Stimulated activated CD4-positive, alpha-beta T cell treated with anti-CD3 and anti-CD28 coated beads, TNF-alpha, amount 100 ng/mL, for 1 hour (primary cell): ENCODE data around the gene ABLIM2.

ENCODE experiments used
- DNase-seq, 3 donors: peaks; one replicate each; pipeline ENCODE4 v3.0.0-alpha.2; 2020; ENCODE audit warnings: low read depth in 3 of 3, low spot score in 1 of 3

The ABLIM2 gene

DNA sequence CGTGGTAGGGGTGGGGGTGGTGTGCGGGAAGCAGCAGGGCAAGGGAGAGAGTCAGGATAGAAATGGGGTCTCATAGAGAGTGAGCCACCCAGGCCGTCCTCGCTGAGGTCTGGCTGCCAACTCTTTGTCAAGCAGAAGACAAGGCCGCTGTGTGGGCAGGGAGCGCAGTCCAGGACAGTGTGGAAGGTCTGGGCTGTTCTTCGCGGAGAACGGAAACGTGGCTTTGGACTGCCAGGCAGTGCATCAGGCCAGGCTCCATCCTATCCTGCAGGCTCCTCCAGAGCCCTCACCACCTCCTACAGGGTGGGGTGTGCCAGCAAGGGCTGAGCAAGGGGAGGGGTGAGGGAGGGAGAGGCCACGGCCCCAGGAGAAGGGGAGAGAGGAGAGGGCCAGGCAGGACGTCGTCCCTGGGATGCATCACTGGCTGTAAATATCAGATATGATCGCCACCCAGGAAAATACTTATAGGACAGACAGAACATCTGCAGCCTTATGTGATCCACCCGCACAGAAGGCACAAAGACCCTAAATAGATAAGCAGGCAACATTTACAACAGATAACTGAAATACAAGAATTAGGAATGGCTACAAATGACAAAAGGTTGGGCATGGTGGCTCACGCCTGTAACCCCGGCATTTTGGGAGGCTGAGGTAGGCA lies 85.3 kb downstream of the ABLIM2 start:
- DNase-seq: no peak

DNA sequence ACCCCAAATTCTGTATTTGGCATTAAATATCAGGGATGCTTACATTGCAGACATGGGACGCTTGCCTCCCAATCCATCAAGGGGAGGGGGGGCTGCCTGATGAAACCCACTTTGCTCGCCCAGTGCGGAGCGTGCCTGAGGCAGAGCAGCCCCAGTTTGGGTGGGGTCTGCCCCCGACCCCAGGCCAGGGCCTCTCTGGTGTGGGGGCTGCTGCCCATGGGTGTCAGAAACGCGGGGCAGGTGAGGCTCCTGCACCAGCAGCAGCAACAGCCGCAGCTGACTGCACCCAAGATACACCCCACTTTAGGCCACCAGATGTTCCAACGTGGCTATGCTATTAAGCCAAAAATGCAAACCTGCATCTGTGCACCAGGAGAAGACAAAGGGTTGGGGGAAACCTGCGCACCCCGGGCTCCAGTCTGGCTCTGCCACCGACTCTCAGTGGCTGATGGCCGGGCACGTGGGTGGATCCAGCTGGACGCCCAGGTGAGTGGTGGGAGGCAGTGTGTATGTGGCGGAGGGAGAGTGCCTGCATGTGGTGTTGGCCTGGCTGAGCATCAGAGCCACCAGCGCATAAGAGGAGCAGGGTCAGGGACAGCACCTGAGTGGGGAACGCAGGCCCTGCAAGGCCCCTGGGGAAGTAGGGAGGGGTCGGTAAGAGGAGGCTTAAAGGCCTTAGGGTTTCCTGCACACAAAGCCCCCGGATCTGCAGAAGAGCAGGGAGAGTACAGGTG lies 86.2 kb downstream of the ABLIM2 start:
- no peak for DNase-seq

DNA sequence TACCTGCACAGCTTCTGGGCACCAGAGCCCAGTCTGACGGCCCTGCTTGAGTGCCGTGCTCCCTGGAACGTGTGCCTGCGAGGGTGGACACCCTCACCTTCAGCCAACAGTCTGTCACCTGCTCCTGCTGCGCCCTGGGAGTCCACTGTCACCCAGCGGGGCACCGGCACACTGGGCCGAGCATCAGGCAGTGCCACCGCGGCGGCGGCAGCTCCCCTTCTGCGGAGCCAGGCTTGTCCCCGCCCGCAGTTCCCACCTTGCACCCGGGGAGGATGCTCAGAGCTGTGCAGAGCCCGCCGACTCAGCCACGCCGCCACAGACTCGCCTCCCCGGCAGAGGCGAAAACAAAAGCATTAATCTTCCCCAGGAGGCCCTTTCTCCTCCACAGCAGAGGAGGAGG lies 86.8 kb downstream of the ABLIM2 start:
- no peak for DNase-seq

- DNase-seq: no peak
Observed at GRCh38 chr4:8070736-8071718, 87.6 kb downstream of the ABLIM2 start.

- DNase-seq: no peak
Observed at GRCh38 chr4:8069102-8069752, 89.4 kb downstream of the ABLIM2 start.

GRCh38 chr4:8067945-8068896 lies 90.4 kb downstream of the ABLIM2 start:
- DNase-seq: no peak

DNA sequence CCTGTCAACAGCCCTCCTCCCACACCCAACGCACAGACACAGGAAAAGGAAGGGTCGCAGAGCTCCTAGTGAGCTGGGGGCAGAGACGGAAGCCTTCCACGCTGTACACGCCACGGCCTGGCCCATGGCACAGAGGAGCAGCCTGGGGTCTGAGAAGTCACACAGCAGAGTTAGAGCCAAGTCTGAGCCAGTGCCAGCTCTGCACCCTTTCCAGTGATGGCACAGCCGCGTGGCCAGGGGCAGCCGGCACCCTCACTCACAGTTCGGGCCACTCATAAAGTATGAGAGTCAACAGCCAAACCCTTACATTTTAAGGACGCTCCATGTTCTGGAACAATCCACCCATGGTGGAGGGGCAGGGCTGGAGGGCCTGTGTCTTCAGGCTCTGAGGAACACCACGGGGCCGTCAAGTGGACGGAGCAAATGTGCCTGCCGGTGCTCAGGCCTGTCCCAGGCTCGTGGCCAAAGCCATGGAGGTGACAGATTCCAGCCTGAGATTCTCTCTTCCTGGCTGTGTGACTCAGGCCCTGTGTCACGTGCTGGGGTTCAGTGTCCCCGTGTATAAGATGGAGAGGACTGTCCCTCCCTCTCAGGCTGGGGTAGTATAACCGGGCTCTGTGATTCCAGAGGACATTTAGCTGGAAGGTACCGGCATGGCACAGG lies 91.2 kb downstream of the ABLIM2 start:
- DNase-seq: no peak

DNA sequence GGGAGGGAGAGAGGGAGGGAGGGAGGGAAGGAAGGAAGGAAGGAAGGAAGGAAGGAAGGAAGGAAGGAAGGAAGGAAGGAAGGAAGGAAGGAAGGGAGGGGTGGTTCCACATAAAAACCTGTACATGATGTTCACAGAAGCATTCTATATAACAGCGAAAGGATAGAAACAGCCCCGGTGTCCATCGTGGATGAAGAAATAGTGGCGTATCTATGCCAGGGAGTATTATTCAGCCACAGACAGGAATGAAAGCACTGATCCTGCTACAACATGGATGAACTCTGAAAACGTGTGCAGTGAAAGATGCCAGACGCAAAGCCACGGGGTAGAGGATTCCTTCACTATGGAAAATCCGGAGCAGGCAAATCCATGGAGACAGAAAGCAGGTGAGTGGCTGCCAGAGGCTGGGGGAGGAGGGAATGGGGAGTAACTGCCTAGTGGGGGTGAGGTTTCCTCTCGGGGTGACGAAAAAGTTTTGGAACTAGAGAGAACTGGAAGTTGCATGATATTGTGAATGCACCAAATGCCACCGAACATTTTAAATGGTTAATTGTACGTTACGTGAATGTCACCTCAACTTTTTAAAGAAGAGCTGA lies 92.2 kb downstream of the ABLIM2 start:
- no peak for DNase-seq

DNA sequence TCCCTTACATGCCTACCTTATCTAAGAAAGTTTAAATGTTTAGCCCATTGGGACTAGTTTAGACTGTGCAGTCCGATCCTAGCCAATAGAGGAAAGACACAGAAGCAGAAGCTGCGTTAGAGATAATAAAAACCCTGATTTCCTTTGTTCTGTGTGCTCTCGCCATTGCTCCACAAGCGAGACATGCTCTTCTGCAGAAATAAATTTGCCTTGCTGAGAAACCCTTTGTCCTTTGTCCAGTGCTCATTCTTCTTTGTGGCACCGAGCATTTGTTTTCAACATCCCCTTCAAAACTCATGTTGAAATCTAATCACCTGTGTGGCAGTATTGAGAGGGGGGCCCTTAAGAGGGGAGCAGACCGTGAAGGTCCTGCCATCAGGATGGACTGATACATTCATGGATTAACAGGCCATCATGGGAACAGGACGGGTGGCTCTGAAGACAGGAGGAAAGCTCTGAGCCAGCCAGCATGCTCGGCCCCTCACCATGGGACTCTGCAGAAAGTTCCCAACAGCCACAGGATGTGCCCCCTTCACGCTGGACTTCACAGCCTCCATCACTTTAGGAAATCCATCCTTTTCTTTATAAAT lies 94.5 kb downstream of the ABLIM2 start:
- DNase-seq: no peak

DNA sequence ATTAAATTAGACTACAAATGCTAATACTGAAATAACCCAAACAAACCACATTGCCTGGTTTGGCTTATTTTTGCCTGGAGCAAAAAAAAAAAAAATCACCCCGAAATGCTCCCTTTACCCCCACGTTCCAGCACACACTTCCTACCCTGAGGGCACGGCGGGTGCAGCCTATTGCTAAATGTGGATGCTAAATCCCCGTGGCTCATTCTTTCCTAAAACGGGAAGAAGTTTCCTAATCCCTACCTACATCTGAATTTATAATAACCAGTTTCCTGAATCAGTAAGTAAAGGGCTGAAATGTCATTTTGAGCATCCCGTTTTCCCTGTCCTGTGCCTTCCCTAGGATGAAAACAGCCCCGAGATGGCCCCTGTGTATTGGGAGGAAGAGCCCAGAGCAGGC lies 97.0 kb downstream of the ABLIM2 start:
- DNase-seq: no peak

DNA sequence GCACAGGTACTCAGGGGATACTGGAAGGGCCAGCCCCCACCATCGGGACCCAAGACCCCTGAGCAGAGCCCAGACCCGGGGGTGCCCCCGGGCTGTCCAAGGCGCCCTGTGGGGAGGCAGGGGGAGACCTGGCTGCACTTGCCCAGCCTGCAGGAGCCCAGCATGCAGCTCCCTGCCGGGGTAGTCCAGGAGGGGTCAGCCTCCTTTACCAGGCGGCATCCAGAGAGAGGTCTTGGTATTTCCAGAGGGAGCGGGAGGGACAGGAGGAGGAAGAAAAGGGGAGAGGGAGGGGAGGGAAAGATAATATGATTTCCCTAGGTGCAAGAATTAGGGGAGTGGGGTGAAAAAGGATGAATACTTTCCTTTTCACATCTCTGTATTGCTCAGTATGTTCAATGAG lies 97.5 kb downstream of the ABLIM2 start:
- no peak for DNase-seq

- DNase-seq: no peak
Observed at GRCh38 chr4:8060632-8061031, 98.0 kb downstream of the ABLIM2 start.

GRCh38 chr4:8058031-8058479 lies 100.6 kb downstream of the ABLIM2 start:
- no peak for DNase-seq

DNA sequence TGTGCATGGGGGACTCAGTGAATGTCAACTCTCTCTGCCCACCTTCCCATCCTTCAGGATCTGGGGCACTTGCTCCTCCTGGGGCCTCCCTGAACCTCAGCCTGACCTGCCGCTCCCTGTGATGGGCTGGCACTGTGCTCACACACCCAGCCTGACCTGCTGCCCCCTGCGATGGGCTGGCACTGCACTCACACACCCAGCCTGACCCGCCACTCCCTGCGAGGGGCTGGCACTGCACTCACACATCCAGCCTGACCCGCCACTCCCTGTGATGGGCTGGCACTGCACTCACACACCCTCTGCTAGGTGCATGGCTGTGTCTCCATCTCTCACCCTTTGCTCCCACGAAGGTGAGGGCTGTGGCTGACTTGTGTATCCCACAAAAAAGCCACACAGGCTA lies 103.4 kb downstream of the ABLIM2 start:
- no peak for DNase-seq

- no peak for DNase-seq
Observed at GRCh38 chr4:8053688-8054449, 104.7 kb downstream of the ABLIM2 start.

- DNase-seq: no peak
Observed at GRCh38 chr4:8052160-8052691, 106.4 kb downstream of the ABLIM2 start.

DNA sequence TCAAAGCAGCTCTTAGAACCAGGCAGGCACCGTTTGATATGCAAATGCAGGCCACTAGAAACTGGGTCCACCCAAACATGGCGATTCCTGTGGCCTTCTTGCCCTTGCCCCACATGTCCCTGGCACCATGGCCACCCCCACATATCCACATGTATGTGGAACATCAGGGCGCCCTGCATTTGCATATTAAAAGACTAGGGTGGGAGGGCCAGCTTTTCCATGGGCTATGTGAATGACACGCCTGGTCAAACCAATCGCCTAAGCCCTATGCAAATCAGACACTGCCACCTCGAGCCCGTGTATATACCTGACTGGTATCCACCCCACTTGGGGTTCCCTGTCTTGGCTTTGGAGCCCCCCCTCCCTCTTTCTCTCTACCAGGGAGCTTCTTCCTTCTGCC lies 107.0 kb downstream of the ABLIM2 start:
- DNase-seq: no peak
